Immature natural killer cell (primary cell): ENCODE results near the gene NAT8. TPM values are rescaled to one million over a fixed set of nuclear protein-coding genes. Genes with fewer than 3 reads are reported as not detected.
"Not testable (repeated sequence)": the region's sequence is repeated elsewhere in the genome, so short reads cannot be mapped to it uniquely, and the experiment has no call there.

Experiments used
- DNase-seq, 3 donors: peaks; one replicate each; pipeline ENCODE4 v3.0.0; 2022; ENCODE audit warnings: mixed read lengths in 1 of 3
- H3K27ac Mint-ChIP-seq, 6 donors: one replicate each; pipeline ENCODE4 v1.8.0; 2020; ENCODE audit warnings: mixed read lengths in 6 of 6, mild to moderate bottlenecking in 5 of 6, inconsistent platforms in 4 of 6, moderate library complexity in 3 of 6
- H3K27me3 Mint-ChIP-seq, 3 donors: one replicate each; pipeline ENCODE4 v1.8.0; 2020 to 2021; ENCODE audit warnings: low read depth in 3 of 3, mild to moderate bottlenecking in 3 of 3, mixed read lengths in 3 of 3, moderate library complexity in 3 of 3, inconsistent platforms in 1 of 3
- H3K36me3 Mint-ChIP-seq, 3 donors: one replicate each; pipeline ENCODE4 v1.8.0; 2020; ENCODE audit warnings: mixed read lengths in 3 of 3, inconsistent platforms in 2 of 3, mild to moderate bottlenecking in 2 of 3
- H3K4me1 Mint-ChIP-seq, 2 donors: one replicate each; pipeline ENCODE4 v1.8.0; 2020; ENCODE audit warnings: inconsistent platforms in 2 of 2, mild to moderate bottlenecking in 2 of 2, mixed read lengths in 2 of 2, moderate library complexity in 1 of 2
- H3K4me3 Mint-ChIP-seq, 5 donors: one replicate each; pipeline ENCODE4 v1.8.0; 2020; ENCODE audit warnings: mild to moderate bottlenecking in 5 of 5, mixed read lengths in 5 of 5, inconsistent platforms in 3 of 5, moderate library complexity in 3 of 5
- H3K9me3 Mint-ChIP-seq, 6 donors: one replicate each; pipeline ENCODE4 v1.8.0; 2020; ENCODE audit warnings: mild to moderate bottlenecking in 6 of 6, mixed read lengths in 6 of 6, inconsistent platforms in 4 of 6, moderate library complexity in 3 of 6
- polyA plus RNA-seq, 3 donors: library from polyadenylated mRNA; unstranded; fragments of 300-500 nt; fragmentation: Illumina TruSeq; gene quantifications; one replicate each; pipeline ENCODE4 v1.2.3, GENCODE V29; 2021

The NAT8 gene
- polyA plus RNA-seq, result not detected

DNA sequence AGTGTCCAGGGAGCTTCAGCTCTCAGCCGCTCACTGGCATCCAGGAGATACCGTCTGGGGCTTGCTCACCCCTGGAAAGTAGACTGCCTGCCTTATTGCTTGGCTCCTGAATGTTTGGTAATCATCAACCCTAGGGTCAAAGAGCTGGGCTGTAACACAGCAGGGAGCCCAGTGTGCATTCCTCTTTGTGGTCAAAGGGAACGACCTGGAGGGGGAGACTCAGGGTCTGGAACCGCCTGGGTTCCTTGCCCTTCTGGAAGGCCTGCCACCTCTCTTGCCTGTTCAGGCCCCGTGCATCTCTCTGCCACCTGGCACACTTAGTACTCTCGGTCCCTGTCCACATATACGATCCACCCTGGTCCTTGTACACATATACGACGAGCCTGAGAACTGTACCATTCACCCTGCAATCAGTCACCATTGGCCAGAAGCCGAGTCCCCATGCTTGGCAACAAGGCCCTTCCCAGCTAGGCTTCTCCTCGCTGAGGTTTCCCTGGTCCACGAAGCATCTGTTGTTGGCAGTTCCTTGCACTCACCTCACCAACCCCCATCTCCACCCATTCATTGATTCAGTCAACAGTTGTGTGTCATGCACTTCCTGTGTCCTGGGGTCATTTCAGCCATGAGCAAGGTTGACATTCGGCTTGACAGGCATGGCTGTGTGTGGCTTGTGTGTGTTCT, at the start of gene NAT8:
Gene NAT8 (minus strand): TSS at position 85 of the 681 bp plus-strand sequence. CDS start 794 bp downstream, outside the sequence.
- H3K27ac Mint-ChIP-seq, result no peak within 1 kb of the TSS
- H3K27me3 Mint-ChIP-seq, result peaks cover 3 to 10% (median 4%) of the 10 kb centered on the region in 3 donors
- H3K4me3 Mint-ChIP-seq, result no peak within 1 kb of the TSS
- no peaks in the 10 kb centered on the region for H3K4me1 Mint-ChIP-seq
- DNase-seq, result no peak
- H3K36me3 Mint-ChIP-seq, result no peaks in the 10 kb centered on the region
- peaks cover 0 to 4% (median 0%) of the 10 kb centered on the region in 6 donors for H3K9me3 Mint-ChIP-seq

GRCh38 chr2:73690372-73691088, 48.3 kb upstream of the NAT8 start:
- H3K27ac Mint-ChIP-seq, result not testable (repeated sequence)
- peak; percentile 7 to 14 (median 12) for DNase-seq

GRCh38 chr2:73688494-73688893, 46.3 kb upstream of the NAT8 start:
- H3K27ac Mint-ChIP-seq, H3K36me3 Mint-ChIP-seq, H3K4me3 Mint-ChIP-seq, H3K4me1 Mint-ChIP-seq, H3K27me3 Mint-ChIP-seq, H3K9me3 Mint-ChIP-seq, DNase-seq: not testable (repeated sequence)

More at GRCh38 chr2:73690372-73691088, 48.3 kb upstream of the NAT8 start:
- H3K4me1 Mint-ChIP-seq, H3K27me3 Mint-ChIP-seq, H3K4me3 Mint-ChIP-seq, H3K36me3 Mint-ChIP-seq, H3K9me3 Mint-ChIP-seq: not testable (repeated sequence)

DNA sequence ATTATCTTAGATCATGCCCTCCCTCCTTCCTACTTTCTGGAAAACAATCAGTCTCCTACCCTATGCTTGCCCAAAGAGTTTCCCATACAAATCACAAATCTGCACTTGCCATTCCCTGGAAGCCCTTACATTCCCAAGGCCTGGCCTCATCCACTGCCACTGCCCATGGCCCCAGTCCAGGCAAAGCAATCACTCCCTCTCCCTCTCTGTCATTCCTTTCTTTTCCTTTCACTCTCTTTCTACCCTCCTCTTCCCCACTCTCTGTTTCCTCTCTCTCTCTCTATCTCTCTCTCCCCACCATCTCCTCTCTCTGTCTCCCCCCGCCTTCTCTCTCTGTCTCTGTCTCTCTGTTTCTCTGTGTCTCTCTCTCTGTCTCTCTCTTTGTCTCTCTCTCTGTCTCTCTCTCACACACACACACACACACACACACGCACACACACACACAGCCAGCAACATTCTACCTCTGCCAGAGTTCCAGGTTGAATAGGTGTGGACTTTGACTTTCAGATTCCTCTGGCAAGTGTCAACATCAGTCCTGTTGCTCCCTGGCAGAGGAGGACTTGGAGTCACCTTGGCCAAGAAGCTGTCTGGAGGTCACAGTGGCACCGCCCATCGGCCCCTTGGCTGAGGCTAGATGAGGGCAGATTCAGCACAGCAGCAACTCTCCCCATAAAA, 43.7 kb upstream of the NAT8 start:
- Mint-ChIP-seq H3K4me1 (no peaks in the 10 kb centered on the region), H3K27ac (no peak overlapping the region), H3K36me3 (no peaks in the 10 kb centered on the region), H3K4me3 (no peak overlapping the region), H3K27me3 (peaks cover 0 to 11% (median 4%) of the 10 kb centered on the region in 3 donors), H3K9me3 (peaks cover 0 to 6% (median 2%) of the 10 kb centered on the region in 6 donors)
- DNase-seq, result no peak

GRCh38 chr2:73684905-73685304, 42.7 kb upstream of the NAT8 start:
- not testable (repeated sequence) for H3K4me3 Mint-ChIP-seq, DNase-seq, H3K4me1 Mint-ChIP-seq, H3K36me3 Mint-ChIP-seq, H3K9me3 Mint-ChIP-seq, H3K27ac Mint-ChIP-seq
- peaks cover 0 to 12% (median 4%) of the 10 kb centered on the region in 3 donors for H3K27me3 Mint-ChIP-seq

DNA sequence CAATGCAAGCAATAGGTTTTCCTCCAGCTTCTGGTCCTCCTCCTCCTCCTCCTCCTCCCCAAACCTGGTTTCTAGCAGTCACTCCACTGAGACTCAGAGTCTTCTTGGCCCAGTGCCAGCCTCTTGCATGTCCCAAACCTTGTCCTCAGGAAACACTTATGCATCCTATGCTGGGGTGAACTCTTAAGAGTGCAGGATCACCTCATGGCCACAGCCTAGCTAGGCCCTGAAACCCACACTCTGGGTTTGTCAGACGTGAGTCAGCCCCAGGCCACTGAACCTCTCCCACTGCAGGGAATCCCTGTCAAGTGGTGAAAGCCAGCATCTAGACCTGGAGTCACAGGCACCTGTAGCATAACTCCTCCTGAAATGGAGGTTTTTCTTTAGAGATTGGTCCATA, 42.1 kb upstream of the NAT8 start:
- H3K4me3 Mint-ChIP-seq, H3K27ac Mint-ChIP-seq: not testable (repeated sequence)

DNA sequence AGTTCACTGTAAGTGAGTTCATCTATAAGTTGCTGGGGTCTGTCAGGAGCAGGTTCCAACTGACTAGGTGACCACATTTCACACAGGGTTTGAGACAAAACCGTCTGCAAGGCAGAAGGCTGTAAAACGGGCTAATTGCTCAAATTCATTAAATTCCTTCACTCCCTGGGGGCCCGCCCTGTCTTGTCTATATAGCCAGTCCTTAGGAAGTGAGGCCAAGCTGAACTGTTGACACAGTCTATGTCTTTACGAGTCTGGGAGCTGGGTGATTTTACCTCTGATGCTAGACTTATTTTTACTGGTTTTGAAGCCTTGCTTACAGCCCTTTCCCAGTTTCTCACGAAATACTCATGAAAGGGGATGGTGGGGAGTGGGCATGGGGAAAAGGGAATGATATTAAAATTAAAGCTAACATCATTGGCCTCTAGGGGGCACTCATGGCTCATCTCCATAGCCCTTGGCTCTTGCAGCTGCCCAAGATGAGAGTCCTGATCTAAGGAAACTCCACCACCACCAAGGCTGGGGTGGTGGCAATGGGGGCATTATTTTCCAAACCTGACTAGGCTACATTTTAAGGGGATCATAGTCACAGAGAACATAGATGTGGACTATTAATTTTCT, 37.8 kb upstream of the NAT8 start:
- not testable (repeated sequence) for H3K4me3 Mint-ChIP-seq, H3K27ac Mint-ChIP-seq, H3K9me3 Mint-ChIP-seq, H3K4me1 Mint-ChIP-seq, H3K36me3 Mint-ChIP-seq, DNase-seq
- peaks cover 0 to 12% (median 3%) of the 10 kb centered on the region in 3 donors for H3K27me3 Mint-ChIP-seq

More for the DNA sequence above, 42.1 kb upstream of the NAT8 start:
- H3K27me3 Mint-ChIP-seq, result peaks cover 0 to 12% (median 4%) of the 10 kb centered on the region in 3 donors
- DNase-seq, H3K4me1 Mint-ChIP-seq, H3K9me3 Mint-ChIP-seq, H3K36me3 Mint-ChIP-seq: not testable (repeated sequence)

- DNase-seq, H3K4me1 Mint-ChIP-seq: not testable (repeated sequence)
Measured at GRCh38 chr2:73679237-73679636, 37.0 kb upstream of the NAT8 start.

GRCh38 chr2:73678008-73678407, 35.8 kb upstream of the NAT8 start:
- H3K36me3 Mint-ChIP-seq, H3K27ac Mint-ChIP-seq, H3K9me3 Mint-ChIP-seq, H3K4me3 Mint-ChIP-seq, H3K4me1 Mint-ChIP-seq, DNase-seq: not testable (repeated sequence)
- H3K27me3 Mint-ChIP-seq, result peaks cover 0 to 13% (median 0%) of the 10 kb centered on the region in 3 donors

More at GRCh38 chr2:73679237-73679636, 37.0 kb upstream of the NAT8 start:
- not testable (repeated sequence) for H3K36me3 Mint-ChIP-seq, H3K4me3 Mint-ChIP-seq, H3K9me3 Mint-ChIP-seq, H3K27ac Mint-ChIP-seq
- H3K27me3 Mint-ChIP-seq, result peaks cover 0 to 12% (median 2%) of the 10 kb centered on the region in 3 donors

DNA sequence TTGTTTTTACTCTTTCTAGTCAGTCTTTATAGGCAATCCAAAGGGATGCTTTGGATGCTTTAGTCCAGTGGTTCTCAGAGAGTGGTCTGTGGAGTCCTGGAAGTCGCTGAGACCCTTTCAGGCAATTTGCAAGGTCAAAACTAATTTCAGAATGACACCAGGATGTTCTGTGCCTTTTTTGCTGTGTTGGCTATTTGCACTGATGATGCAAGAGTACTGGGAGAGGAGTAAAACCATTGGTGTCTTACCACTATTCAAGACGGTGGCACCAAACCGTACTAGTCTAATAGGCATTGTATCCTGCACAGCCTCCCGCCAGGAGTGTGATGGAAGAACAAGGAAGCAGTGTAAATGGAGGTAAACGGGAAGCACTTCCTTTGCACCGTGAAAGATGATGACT, 34.0 kb upstream of the NAT8 start:
- peaks cover 0 to 10% (median 3%) of the 10 kb centered on the region in 3 donors for H3K27me3 Mint-ChIP-seq
- H3K4me3 Mint-ChIP-seq, DNase-seq, H3K9me3 Mint-ChIP-seq, H3K36me3 Mint-ChIP-seq, H3K4me1 Mint-ChIP-seq, H3K27ac Mint-ChIP-seq: not testable (repeated sequence)

DNA sequence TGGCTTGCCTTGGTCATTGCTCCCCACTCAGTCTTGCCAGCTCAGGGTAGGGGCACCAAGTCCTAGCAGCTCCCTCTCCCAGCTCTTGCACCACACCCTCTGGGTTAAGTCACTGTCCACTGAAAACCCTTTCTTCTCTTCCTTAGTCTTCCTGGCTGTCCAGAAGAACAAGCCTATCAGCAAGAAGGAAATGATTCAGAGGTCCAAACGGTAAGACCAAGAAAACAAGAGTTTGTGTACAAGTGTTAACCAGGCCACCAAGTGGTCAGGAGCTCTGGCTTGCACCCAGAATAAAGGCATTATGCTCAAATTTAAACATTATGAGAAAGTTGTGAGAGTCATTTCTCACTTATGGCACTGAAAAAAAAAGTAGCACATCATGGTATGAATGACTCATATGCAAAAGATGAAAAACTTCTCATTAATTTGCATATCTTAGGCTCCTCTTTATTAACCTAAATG, 32.5 kb upstream of the NAT8 start:
- H3K4me3 Mint-ChIP-seq, H3K36me3 Mint-ChIP-seq, H3K9me3 Mint-ChIP-seq, H3K27ac Mint-ChIP-seq, H3K4me1 Mint-ChIP-seq, DNase-seq: not testable (repeated sequence)
- peaks cover 0 to 11% (median 3%) of the 10 kb centered on the region in 3 donors for H3K27me3 Mint-ChIP-seq

DNA sequence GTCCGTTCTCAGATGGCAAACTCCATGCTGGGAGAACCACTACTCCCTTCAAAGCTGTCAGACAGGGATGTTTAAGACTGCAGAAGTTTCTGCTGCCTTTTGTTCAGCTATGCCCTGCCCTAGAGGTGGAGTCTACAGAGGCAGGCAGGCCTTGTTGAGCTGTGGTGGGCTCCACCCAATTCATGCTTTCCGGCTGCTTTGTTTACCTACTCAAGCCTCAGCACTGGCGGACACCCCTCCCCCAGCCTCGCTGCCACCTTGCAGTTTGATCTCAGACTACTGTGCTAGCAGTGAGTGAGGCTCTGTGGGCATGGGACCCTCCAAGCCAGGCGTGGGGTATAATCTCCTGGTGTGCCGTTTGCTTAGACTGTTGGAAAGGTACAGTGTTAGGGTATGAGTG, 27.8 kb upstream of the NAT8 start:
- H3K27me3 Mint-ChIP-seq, result peaks cover 2 to 12% (median 3%) of the 10 kb centered on the region in 3 donors
- H3K36me3 Mint-ChIP-seq, H3K27ac Mint-ChIP-seq, H3K4me1 Mint-ChIP-seq, H3K9me3 Mint-ChIP-seq, H3K4me3 Mint-ChIP-seq, DNase-seq: not testable (repeated sequence)

- not testable (repeated sequence) for H3K9me3 Mint-ChIP-seq, H3K4me1 Mint-ChIP-seq, H3K36me3 Mint-ChIP-seq, DNase-seq, H3K27ac Mint-ChIP-seq, H3K4me3 Mint-ChIP-seq
- peaks cover 2 to 11% (median 4%) of the 10 kb centered on the region in 3 donors for H3K27me3 Mint-ChIP-seq
Measured at GRCh38 chr2:73667239-73667638, 25.0 kb upstream of the NAT8 start.

GRCh38 chr2:73654175-73654574, 12.0 kb upstream of the NAT8 start:
- Mint-ChIP-seq H3K36me3 (no peaks in the 10 kb centered on the region), H3K27ac (no peak overlapping the region), H3K27me3 (peaks cover 0 to 14% (median 4%) of the 10 kb centered on the region in 3 donors), H3K4me1 (no peaks in the 10 kb centered on the region), H3K4me3 (no peak overlapping the region), H3K9me3 (peaks cover 0 to under 1% (median 0%) of the 10 kb centered on the region in 6 donors)
- DNase-seq, result no peak
